Astrocyte (in vitro differentiated cells and primary cell): ENCODE results near the gene CALML6.

Experiments used
- CTCF ChIP-seq: IDR thresholded peaks from 2 replicates; pipeline ENCODE4 v1.5.1; 2011; ENCODE audit warnings: low read depth, mild to moderate bottlenecking, inconsistent platforms, low read length, moderate library complexity; ENCODE audit not compliant: insufficient read depth
- EZH2 ChIP-seq: IDR thresholded peaks from 2 replicates; pipeline ENCODE4 v1.6.1; 2012; ENCODE audit warnings: mild to moderate bottlenecking, low read length, inconsistent platforms; ENCODE audit not compliant: insufficient read depth

GRCh38 chr1:1937549-1938275 lies 22.7 kb downstream of the CALML6 start:
- TF ChIP-seq CTCF (no peak), EZH2 (no peak)
